GM18520 (cell line): ENCODE results near the gene ACTL8.

Experiments used
- ATAC-seq: cut with Tn5 transposase; IDR thresholded peaks from one replicate; pipeline ENCODE4 v1.9.1; 2021; ENCODE audit not compliant: unreplicated experiment

Gene ACTL8

DNA sequence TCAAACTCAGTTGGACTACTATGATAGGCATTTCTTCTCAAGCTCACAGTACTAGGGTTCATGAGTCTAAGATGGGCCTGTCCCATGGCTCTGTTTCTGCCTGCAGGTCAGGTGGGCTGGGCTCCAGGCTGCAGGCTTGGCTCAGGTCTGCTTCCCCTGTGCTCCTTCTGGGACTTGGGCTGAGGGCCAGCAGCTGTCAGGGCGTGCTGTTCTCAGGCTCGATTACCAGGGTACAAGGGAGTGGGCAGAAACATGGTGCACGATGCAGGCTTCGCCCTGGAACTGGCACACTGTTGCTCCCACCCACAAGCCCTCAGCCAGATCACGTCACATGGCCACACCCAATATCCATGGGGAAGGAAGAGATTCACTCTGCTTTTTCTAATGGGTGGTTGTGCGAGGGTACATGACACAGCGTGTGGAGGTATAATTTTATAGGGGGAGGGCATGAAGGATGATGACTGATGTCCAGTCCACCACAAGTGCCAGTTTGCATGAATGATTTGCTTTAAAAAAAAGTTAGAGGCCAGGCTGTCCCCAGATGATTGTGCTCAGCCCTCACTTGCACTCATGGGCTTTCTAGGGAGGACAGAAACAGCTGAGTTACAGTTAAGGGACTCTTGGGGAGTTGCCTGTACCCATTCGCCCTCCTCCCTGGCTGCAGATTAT, 118.0 kb downstream of the ACTL8 start:
- no peak for ATAC-seq

DNA sequence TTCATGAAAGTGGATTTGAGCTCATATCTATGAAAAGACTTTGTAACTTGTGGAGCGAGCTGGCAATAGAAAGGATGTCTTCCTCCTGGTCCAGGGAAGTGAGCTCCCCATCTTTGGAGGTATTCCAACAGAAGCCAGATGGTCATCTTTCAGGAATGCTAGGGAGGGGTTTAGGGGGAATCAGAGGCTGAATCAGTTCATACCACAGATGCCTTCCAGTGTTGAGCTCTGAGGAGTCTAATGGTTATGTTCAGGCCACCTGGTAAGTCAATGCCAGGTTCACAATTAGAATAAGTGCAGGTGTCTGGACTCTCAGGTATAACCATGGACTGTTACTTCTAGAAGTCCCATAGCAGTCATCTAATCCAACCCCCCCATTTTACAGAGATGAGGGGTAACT, 119.1 kb downstream of the ACTL8 start:
- no peak for ATAC-seq

DNA sequence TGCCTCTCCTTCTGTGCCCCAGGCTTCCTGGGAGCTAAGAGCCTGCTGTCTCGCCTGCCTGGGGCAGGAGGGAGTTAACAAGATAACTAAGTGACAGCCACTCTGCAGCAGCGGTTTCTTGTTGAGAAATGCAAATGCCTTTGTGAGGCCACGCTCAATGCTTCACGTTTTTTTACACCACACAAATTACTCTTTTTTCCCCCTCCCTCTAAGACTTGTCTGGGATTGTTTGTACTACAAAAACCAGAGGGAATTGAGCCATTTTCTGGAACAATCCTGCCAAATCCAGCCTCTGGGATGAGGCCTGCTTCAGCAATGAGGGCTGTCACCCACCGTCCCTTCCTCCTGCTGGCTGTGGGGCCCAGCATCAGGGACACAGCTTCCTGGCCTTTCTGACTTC, 119.6 kb downstream of the ACTL8 start:
- ATAC-seq = no peak

DNA sequence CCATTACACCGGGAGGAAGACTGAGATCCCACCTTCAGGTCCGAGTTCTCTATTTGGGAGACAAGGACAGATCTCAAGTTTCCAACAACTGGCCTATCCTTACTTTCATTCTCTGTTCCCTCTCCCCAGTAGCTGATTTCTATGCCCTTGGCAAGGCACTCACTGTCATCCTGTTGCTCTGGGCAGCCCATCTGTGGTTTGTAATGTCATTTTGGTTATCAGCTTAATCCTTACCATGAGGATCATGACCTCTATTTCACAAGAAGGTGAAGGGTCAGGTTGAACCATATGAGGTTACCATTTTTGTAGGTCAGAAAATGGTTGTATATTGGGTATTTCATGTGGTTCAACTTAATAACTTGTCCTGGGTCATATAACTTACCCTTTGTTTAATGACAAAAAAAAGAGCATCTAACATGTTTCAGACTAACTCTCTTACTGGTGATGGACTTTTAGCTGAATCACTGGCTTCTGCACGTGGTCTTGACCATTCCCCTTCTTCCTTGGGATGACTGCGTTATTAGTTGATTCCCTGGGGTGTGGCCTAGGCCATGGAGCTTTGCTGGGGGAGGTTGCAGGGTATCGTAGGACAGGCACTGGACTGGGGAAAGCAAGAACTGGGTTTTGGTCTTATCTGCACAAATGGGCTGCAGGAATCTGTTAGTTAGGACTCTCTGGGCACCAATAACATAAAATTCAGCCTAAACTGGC, 120.2 kb downstream of the ACTL8 start:
- ATAC-seq = no peak

DNA sequence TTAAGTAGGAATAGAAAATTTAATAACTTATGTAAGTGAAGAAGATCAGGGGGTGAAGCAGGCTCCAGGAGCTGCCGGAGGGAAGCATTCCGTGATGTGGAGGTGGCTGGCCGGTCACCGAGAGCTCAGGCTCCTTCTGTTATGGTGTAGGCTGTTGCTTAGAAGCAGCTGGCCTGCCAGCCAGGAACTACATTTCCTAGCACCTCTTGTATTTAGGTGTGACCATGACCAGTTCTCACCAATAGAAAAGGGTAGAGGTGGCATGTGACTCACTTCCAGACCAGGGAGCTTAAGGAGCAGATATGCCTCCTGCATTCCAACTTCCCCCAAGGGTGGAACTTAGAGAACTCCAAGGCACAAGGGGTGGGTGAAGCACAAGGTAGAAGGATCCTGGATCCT, 120.7 kb downstream of the ACTL8 start:
- no peak for ATAC-seq
